H9 (cell line): ENCODE data around the gene CLEC1B. TPM values are rescaled to one million over a fixed set of nuclear protein-coding genes. Genes with fewer than 3 reads are reported as not detected.

Experiments
- DNase-seq: peaks from one replicate; pipeline ENCODE4 v3.0.0-alpha.2; 2017
- H2AFZ ChIP-seq: one replicate; pipeline ENCODE4 v1.6.1; 2013; ENCODE audit warnings: mild to moderate bottlenecking, low read length, control low read depth, moderate library complexity
- H2AK5ac ChIP-seq: 2 replicates; pipeline ENCODE4 v1.6.1; 2013; ENCODE audit warnings: low read length, control low read depth, mixed read lengths; ENCODE audit not compliant: insufficient read length
- H2BK120ac ChIP-seq: one replicate; pipeline ENCODE4 v1.6.1; 2013; ENCODE audit warnings: low read depth, mild to moderate bottlenecking, low read length, control low read depth, inconsistent platforms; ENCODE audit not compliant: poor library complexity, severe bottlenecking
- H2BK12ac ChIP-seq: 2 replicates; pipeline ENCODE4 v1.6.1; 2013; ENCODE audit warnings: low read length, control low read depth, mixed read lengths, low read depth; ENCODE audit not compliant: insufficient read length
- H2BK15ac ChIP-seq: 2 replicates; pipeline ENCODE4 v1.6.1; 2013; ENCODE audit warnings: low read depth, low read length, control low read depth
- H2BK20ac ChIP-seq: one replicate; pipeline ENCODE4 v1.6.1; 2013; ENCODE audit warnings: low read depth, mild to moderate bottlenecking, low read length, control low read depth, inconsistent platforms; ENCODE audit not compliant: poor library complexity, severe bottlenecking
- H2BK5ac ChIP-seq: 2 replicates; pipeline ENCODE4 v1.6.1; 2013; ENCODE audit warnings: low read length, control low read depth, mixed read lengths; ENCODE audit not compliant: insufficient read length
- H3K14ac ChIP-seq: 2 replicates; pipeline ENCODE4 v1.6.1; 2013; ENCODE audit warnings: low read length, control low read depth; ENCODE audit not compliant: insufficient read depth
- H3K18ac ChIP-seq: 2 replicates; pipeline ENCODE4 v1.6.1; 2013; ENCODE audit warnings: low read depth, mild to moderate bottlenecking, mixed read lengths, low read length, control low read depth; ENCODE audit not compliant: insufficient read length
- H3K23ac ChIP-seq: 2 replicates; pipeline ENCODE4 v1.6.1; 2013; ENCODE audit warnings: low read length, control low read depth, mixed read lengths, low read depth; ENCODE audit not compliant: insufficient read length
- H3K23me2 ChIP-seq: 2 replicates; pipeline ENCODE4 v1.6.1; 2013; ENCODE audit warnings: low read depth, mild to moderate bottlenecking, mixed read lengths, low read length, control low read depth; ENCODE audit not compliant: insufficient read length, poor library complexity, severe bottlenecking
- H3K27ac ChIP-seq: 2 replicates; pipeline ENCODE4 v1.5.1; 2013; ENCODE audit warnings: low read length, control low read depth, mixed read lengths, low read depth; ENCODE audit not compliant: insufficient read length
- H3K27me3 ChIP-seq: 2 replicates; pipeline ENCODE4 v1.6.1; 2013; ENCODE audit warnings: low read length, control low read depth, inconsistent platforms; ENCODE audit not compliant: insufficient read depth
- H3K4ac ChIP-seq: 2 replicates; pipeline ENCODE4 v1.6.1; 2013; ENCODE audit warnings: low read depth, mild to moderate bottlenecking, control low read depth, inconsistent platforms, low read length, moderate library complexity
- H3K4me1 ChIP-seq: 2 replicates; pipeline ENCODE4 v1.6.1; 2013; ENCODE audit warnings: low read length, control low read depth, inconsistent platforms; ENCODE audit not compliant: insufficient read depth
- H3K4me2 ChIP-seq: 2 replicates; pipeline ENCODE4 v1.6.1; 2013; ENCODE audit warnings: low read length, control low read depth, mixed read lengths; ENCODE audit not compliant: insufficient read length, insufficient read depth
- H3K56ac ChIP-seq: 2 replicates; pipeline ENCODE4 v1.6.1; 2013; ENCODE audit warnings: low read depth, mild to moderate bottlenecking, mixed read lengths, low read length, control low read depth; ENCODE audit not compliant: insufficient read length
- H3K79me1 ChIP-seq: 2 replicates; pipeline ENCODE4 v1.6.1; 2013; ENCODE audit warnings: low read depth, mild to moderate bottlenecking, moderate library complexity, low read length, control low read depth, inconsistent platforms; ENCODE audit not compliant: insufficient read depth, poor library complexity, severe bottlenecking
- H3K79me2 ChIP-seq: 2 replicates; pipeline ENCODE4 v1.6.1; 2013; ENCODE audit warnings: low read length, control low read depth, inconsistent platforms; ENCODE audit not compliant: insufficient read depth
- H3K9ac ChIP-seq: 2 replicates; pipeline ENCODE4 v1.6.1; 2013; ENCODE audit warnings: low read length, control low read depth, mixed read lengths; ENCODE audit not compliant: insufficient read length; ENCODE audit errors: extremely low read depth
- H3K9me3 ChIP-seq: one replicate; pipeline ENCODE4 v1.6.1; 2013; ENCODE audit warnings: low read depth, low read length, inconsistent platforms; ENCODE audit not compliant: control insufficient read depth
- H3T11ph ChIP-seq: one replicate; pipeline ENCODE4 v1.6.1; 2013; ENCODE audit warnings: mild to moderate bottlenecking, low read length, control low read depth, inconsistent platforms
- H4K20me1 ChIP-seq: one replicate; pipeline ENCODE4 v1.6.1; 2013; ENCODE audit not compliant: control insufficient read depth, insufficient read length, insufficient read depth
- H4K5ac ChIP-seq: 2 replicates; pipeline ENCODE4 v1.6.1; 2013; ENCODE audit warnings: low read depth, mild to moderate bottlenecking, mixed read lengths, low read length, control low read depth; ENCODE audit not compliant: insufficient read length
- H4K8ac ChIP-seq: replicated peaks from 2 replicates; pipeline ENCODE4 v1.6.1; 2013; ENCODE audit warnings: low read length, control low read depth, mixed read lengths, low read depth; ENCODE audit not compliant: insufficient read length
- H4K91ac ChIP-seq: 2 replicates; pipeline ENCODE4 v1.6.1; 2013; ENCODE audit warnings: low read depth, mild to moderate bottlenecking, moderate library complexity, mixed read lengths, low read length, control low read depth; ENCODE audit not compliant: insufficient read length
- H3K27ac Mint-ChIP-seq, 3 experiments: 2 replicates in 2 of 3; 3 replicates in 1 of 3; pipeline ENCODE4 v1.8.0; 2020 to 2021; ENCODE audit warnings: mixed read lengths in 3 of 3, mild to moderate bottlenecking in 1 of 3, moderate library complexity in 1 of 3
- H3K27me3 Mint-ChIP-seq: 2 replicates; pipeline ENCODE4 v1.8.0; 2021; ENCODE audit warnings: low read depth, mild to moderate bottlenecking, moderate library complexity, mixed read lengths
- H3K36me3 Mint-ChIP-seq, 3 experiments: 2 replicates in 2 of 3; 3 replicates in 1 of 3; pipeline ENCODE4 v1.8.0; 2020 to 2021; ENCODE audit warnings: low read depth in 3 of 3, mixed read lengths in 3 of 3; ENCODE audit not compliant: insufficient read depth in 1 of 3
- H3K4me1 Mint-ChIP-seq, 2 experiments: 2 replicates each; pipeline ENCODE4 v1.8.0; 2020; ENCODE audit warnings: mixed read lengths in 2 of 2
- H3K4me3 Mint-ChIP-seq, 2 experiments: 2 replicates in 1 of 2; 3 replicates in 1 of 2; pipeline ENCODE4 v1.8.0; 2020 to 2021; ENCODE audit warnings: mild to moderate bottlenecking in 2 of 2, mixed read lengths in 2 of 2, moderate library complexity in 1 of 2
- H3K9me3 Mint-ChIP-seq, 2 experiments: 2 replicates in 1 of 2; 3 replicates in 1 of 2; pipeline ENCODE4 v1.8.0; 2020; ENCODE audit warnings: mild to moderate bottlenecking in 2 of 2, mixed read lengths in 2 of 2, moderate library complexity in 1 of 2
- WGBS: extraction: QIAGEN DNeasy Blood & Tissue Kit; methylation state at CpG from one replicate; pipeline ENCODE4 v1.1.7; 2013; ENCODE audit warnings: missing lambda C conversion rate, low lambda C conversion rate, mixed read lengths; ENCODE audit not compliant: insufficient read length; ENCODE audit errors: extremely low coverage; 5-methylcytosine and 5-hydroxymethylcytosine counted together
- total RNA-seq: library from RNA; stranded (reverse); gene quantifications from 2 replicates; pipeline ENCODE4 v1.2.1, GENCODE V29; 2021
- TF ChIP-seq, protein P1 (sequence below): fragments of 200-600 bp; sonication (generic); conservative IDR thresholded peaks from 3 replicates; pipeline ENCODE4 v1.8.0; 2021; ENCODE audit warnings: antibody characterized with exemption, mild to moderate bottlenecking

Gene CLEC1B
- total RNA-seq, 1 experiment from 2014 or later, result not detected

DNA sequence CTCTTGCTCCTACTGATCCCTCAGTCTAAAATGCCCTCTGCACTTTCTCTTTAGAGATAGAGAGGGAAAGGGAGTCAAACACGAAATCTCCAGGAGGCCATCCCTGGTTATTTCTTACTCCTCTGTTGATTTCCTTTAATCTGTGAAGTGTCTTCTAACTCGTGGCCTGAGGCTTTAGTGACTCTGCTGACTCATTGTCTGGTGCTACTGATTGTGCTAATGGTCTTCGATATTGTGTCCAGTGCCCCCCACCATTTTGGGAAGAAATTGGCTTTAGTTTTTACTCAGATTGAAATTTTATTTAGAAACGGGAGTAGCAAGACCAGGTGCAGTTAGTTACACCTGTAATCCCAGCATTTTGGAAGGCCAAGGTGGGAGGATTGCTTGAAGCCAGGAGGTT, 32.4 kb upstream of the CLEC1B start:
- no peak overlapping the region for H3K9ac ChIP-seq
- H3K4me1 ChIP-seq, result peaks cover 5% of the 10 kb centered on the region
- DNase-seq, result no peak
- H2AK5ac ChIP-seq, result no peak overlapping the region
- Mint-ChIP-seq H3K27me3 (no peaks in the 10 kb centered on the region), H3K4me3 (no peak overlapping the region; a peak in 1 of 5 replicates), H3K27ac (peak overlapping the region in 2 of 3 experiments; percentile 8 to 77; a peak in 3 of 7 replicates), H3K36me3 (peaks cover 2 to 7% (median 2%) of the 10 kb centered on the region in 3 experiments; a peak in 3 of 7 replicates), H3K4me1 (peaks cover 6 to 17% of the 10 kb centered on the region in 2 experiments; a peak in 3 of 4 replicates), H3K9me3 (peaks cover 0 to 12% of the 10 kb centered on the region in 2 experiments; a peak in 3 of 5 replicates)
- no peak overlapping the region for H4K91ac ChIP-seq
- H3K4me2 ChIP-seq, result no peak overlapping the region
- no peak overlapping the region for H4K8ac ChIP-seq
- H3K14ac ChIP-seq, result no peak overlapping the region
- no peak overlapping the region for H2AFZ ChIP-seq
- no peak overlapping the region for H2BK5ac ChIP-seq
- peak overlapping the region; percentile 92 for H2BK120ac ChIP-seq
- no peak overlapping the region for H3K23ac ChIP-seq
- H3K56ac ChIP-seq, result no peak overlapping the region
- H3K27me3 ChIP-seq, result no peaks in the 10 kb centered on the region
- H3T11ph ChIP-seq, result peak overlapping the region; percentile 84
- H3K79me2 ChIP-seq, result no peaks in the 10 kb centered on the region
- H3K27ac ChIP-seq, result peak overlapping the region; percentile 42
- no peak overlapping the region for H2BK20ac ChIP-seq
- H4K5ac ChIP-seq, result no peak overlapping the region
- no CpG with 5 or more reads among the region's 4 CpGs for WGBS
- no peaks in the 10 kb centered on the region for H3K79me1 ChIP-seq
- no peaks in the 10 kb centered on the region for H3K23me2 ChIP-seq
- TF ChIP-seq, protein P1, sequence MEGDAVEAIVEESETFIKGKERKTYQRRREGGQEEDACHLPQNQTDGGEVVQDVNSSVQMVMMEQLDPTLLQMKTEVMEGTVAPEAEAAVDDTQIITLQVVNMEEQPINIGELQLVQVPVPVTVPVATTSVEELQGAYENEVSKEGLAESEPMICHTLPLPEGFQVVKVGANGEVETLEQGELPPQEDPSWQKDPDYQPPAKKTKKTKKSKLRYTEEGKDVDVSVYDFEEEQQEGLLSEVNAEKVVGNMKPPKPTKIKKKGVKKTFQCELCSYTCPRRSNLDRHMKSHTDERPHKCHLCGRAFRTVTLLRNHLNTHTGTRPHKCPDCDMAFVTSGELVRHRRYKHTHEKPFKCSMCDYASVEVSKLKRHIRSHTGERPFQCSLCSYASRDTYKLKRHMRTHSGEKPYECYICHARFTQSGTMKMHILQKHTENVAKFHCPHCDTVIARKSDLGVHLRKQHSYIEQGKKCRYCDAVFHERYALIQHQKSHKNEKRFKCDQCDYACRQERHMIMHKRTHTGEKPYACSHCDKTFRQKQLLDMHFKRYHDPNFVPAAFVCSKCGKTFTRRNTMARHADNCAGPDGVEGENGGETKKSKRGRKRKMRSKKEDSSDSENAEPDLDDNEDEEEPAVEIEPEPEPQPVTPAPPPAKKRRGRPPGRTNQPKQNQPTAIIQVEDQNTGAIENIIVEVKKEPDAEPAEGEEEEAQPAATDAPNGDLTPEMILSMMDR, result no peak
- no peak overlapping the region for H2BK12ac ChIP-seq
- no peak overlapping the region for H2BK15ac ChIP-seq
- no peak overlapping the region; the same call in 1 of the 2 replicates for H3K4ac ChIP-seq
- H3K9me3 ChIP-seq, result no peaks in the 10 kb centered on the region
- H4K20me1 ChIP-seq, result no peaks in the 10 kb centered on the region
- no peak overlapping the region for H3K18ac ChIP-seq
